ENCODE results near the gene CX3CR1.

The CX3CR1 gene

GRCh38 chr3:39295184-39295775 lies 15.4 kb upstream of the CX3CR1 start:
- no peak overlapping the region for H3K27ac Mint-ChIP-seq
- H3K36me3 Mint-ChIP-seq (ENCODE audit: low read depth) = peaks cover 4% of the 10 kb centered on the region
- peaks cover 16% of the 10 kb centered on the region for H3K4me1 Mint-ChIP-seq
- H3K4me3 Mint-ChIP-seq = no peak overlapping the region
- no peak for TF ChIP-seq CTCF (IDR thresholded peaks at IDR 0.05)
- DNase-seq = no peak
- H3K27me3 Mint-ChIP-seq (ENCODE audit: low read depth, poor library complexity) = peaks cover 12% of the 10 kb centered on the region
- peaks cover 37% of the 10 kb centered on the region for H3K9me3 Mint-ChIP-seq

GRCh38 chr3:39294446-39295183 lies 14.8 kb upstream of the CX3CR1 start:
- Mint-ChIP-seq H3K27me3 (ENCODE audit: low read depth, poor library complexity) (peaks cover 8% of the 10 kb centered on the region), H3K4me3 (no peak overlapping the region)

GRCh38 chr3:39292961-39293360 lies 13.1 kb upstream of the CX3CR1 start:
- no peak for TF ChIP-seq CTCF (IDR thresholded peaks at IDR 0.05)
- Mint-ChIP-seq H3K4me3 (no peak overlapping the region), H3K27ac (no peak overlapping the region), H3K9me3 (peaks cover 14% of the 10 kb centered on the region), H3K4me1 (peaks cover 36% of the 10 kb centered on the region), H3K27me3 (ENCODE audit: low read depth, poor library complexity) (peaks cover 4% of the 10 kb centered on the region), H3K36me3 (ENCODE audit: low read depth) (peaks cover 4% of the 10 kb centered on the region)
- DNase-seq = no peak

More at GRCh38 chr3:39294446-39295183, 14.8 kb upstream of the CX3CR1 start:
- H3K4me1 Mint-ChIP-seq = peaks cover 23% of the 10 kb centered on the region
- H3K36me3 Mint-ChIP-seq (ENCODE audit: low read depth) = peaks cover 4% of the 10 kb centered on the region
- no peak for TF ChIP-seq CTCF (IDR thresholded peaks at IDR 0.05)
- peaks cover 30% of the 10 kb centered on the region for H3K9me3 Mint-ChIP-seq
- DNase-seq = no peak
- peak overlapping the region; percentile 65 for H3K27ac Mint-ChIP-seq

GRCh38 chr3:39291903-39292329 lies 12.1 kb upstream of the CX3CR1 start:
- peaks cover 4% of the 10 kb centered on the region for H3K27me3 Mint-ChIP-seq (ENCODE audit: low read depth, poor library complexity)
- H3K4me1 Mint-ChIP-seq = peaks cover 43% of the 10 kb centered on the region
- H3K4me3 Mint-ChIP-seq = no peak overlapping the region
- DNase-seq = peak; percentile 80
- H3K36me3 Mint-ChIP-seq (ENCODE audit: low read depth) = peaks cover 4% of the 10 kb centered on the region
- no peak overlapping the region for H3K27ac Mint-ChIP-seq
- H3K9me3 Mint-ChIP-seq = peaks cover 7% of the 10 kb centered on the region
- TF ChIP-seq CTCF (IDR thresholded peaks at IDR 0.05) = peak; percentile 88

GRCh38 chr3:39290255-39290654 lies 10.4 kb upstream of the CX3CR1 start:
- Mint-ChIP-seq H3K4me1 (peaks cover 47% of the 10 kb centered on the region), H3K4me3 (no peak overlapping the region), H3K9me3 (no peaks in the 10 kb centered on the region), H3K36me3 (ENCODE audit: low read depth) (no peaks in the 10 kb centered on the region), H3K27ac (no peak overlapping the region), H3K27me3 (ENCODE audit: low read depth, poor library complexity) (peaks cover 8% of the 10 kb centered on the region)
- DNase-seq = no peak
- no peak for TF ChIP-seq CTCF (IDR thresholded peaks at IDR 0.05)

Data from nephron progenitor cell (in vitro differentiated cells).